HG02588 (cell line): ENCODE measurements around the gene DNAH1.
"Not testable (repeated sequence)": the region's sequence is repeated elsewhere in the genome, so short reads cannot be mapped to it uniquely, and the experiment has no call there.

Experiments
- ATAC-seq: cut with Tn5 transposase; IDR thresholded peaks from one replicate; pipeline ENCODE4 v1.9.1; 2021; ENCODE audit warnings: mild to moderate bottlenecking, moderate library complexity; ENCODE audit not compliant: unreplicated experiment

Gene DNAH1

GRCh38 chr3:52315977-52316764 lies at the start of gene DNAH1:
Gene DNAH1 (plus strand): TSS chr3:52316319. CDS start chr3:52322443, 6,124 bp downstream.
- no peak for ATAC-seq

- ATAC-seq: no peak
Observed at GRCh38 chr3:52268036-52268435, 48.1 kb upstream of the DNAH1 start.

- ATAC-seq: no peak
Observed at GRCh38 chr3:52269776-52270175, 46.3 kb upstream of the DNAH1 start.

- no peak for ATAC-seq
Observed at GRCh38 chr3:52270252-52270754, 45.8 kb upstream of the DNAH1 start.

- ATAC-seq: not testable (repeated sequence)
Observed at GRCh38 chr3:52272172-52272571, 43.9 kb upstream of the DNAH1 start.

- no peak for ATAC-seq
Observed at GRCh38 chr3:52272831-52273230, 43.3 kb upstream of the DNAH1 start.

GRCh38 chr3:52274781-52275180 lies 41.3 kb upstream of the DNAH1 start:
- not testable (repeated sequence) for ATAC-seq

GRCh38 chr3:52277071-52277964 lies 38.8 kb upstream of the DNAH1 start:
- no peak for ATAC-seq

- ATAC-seq: peak; percentile 52
Observed at GRCh38 chr3:52277972-52278509, 38.1 kb upstream of the DNAH1 start.

- peak; percentile 79 for ATAC-seq
Observed at GRCh38 chr3:52278510-52279069, 37.5 kb upstream of the DNAH1 start, which contains the start of gene WDR82. Gene WDR82 (minus strand): TSS chr3:52278649. CDS start chr3:52278361, 288 bp downstream.

- no peak for ATAC-seq
Observed at GRCh38 chr3:52279596-52279995, 36.5 kb upstream of the DNAH1 start.

- ATAC-seq: no peak
Observed at GRCh38 chr3:52280050-52280461, 36.1 kb upstream of the DNAH1 start.

- ATAC-seq: no peak
Observed at GRCh38 chr3:52281981-52282801, 33.9 kb upstream of the DNAH1 start.

- no peak for ATAC-seq
Observed at GRCh38 chr3:52283306-52283705, 32.8 kb upstream of the DNAH1 start.

GRCh38 chr3:52284051-52284450 lies 32.1 kb upstream of the DNAH1 start:
- not testable (repeated sequence) for ATAC-seq

GRCh38 chr3:52286777-52287110 lies 29.4 kb upstream of the DNAH1 start:
- ATAC-seq: no peak

GRCh38 chr3:52288674-52289073 lies 27.4 kb upstream of the DNAH1 start:
- ATAC-seq: no peak

GRCh38 chr3:52289338-52289746 lies 26.8 kb upstream of the DNAH1 start:
- ATAC-seq: no peak

- no peak for ATAC-seq
Observed at GRCh38 chr3:52289747-52290595, 26.1 kb upstream of the DNAH1 start.
